HepG2 (cell line): ENCODE data around the gene ACTN4. TPM values are rescaled to one million over a fixed set of nuclear protein-coding genes. Genes with fewer than 3 reads are reported as not detected.

Experiments
- DMTF1 ChIP-seq: sonication (generic); formaldehyde crosslinking; IDR thresholded peaks from 2 replicates; pipeline ENCODE4 v1.4.0; 2020; ENCODE audit warnings: mild to moderate bottlenecking, missing genetic modification reagents
- DZIP1 ChIP-seq: sonication (generic); formaldehyde crosslinking; IDR thresholded peaks from 2 replicates; pipeline ENCODE4 v1.5.0; 2020; ENCODE audit warnings: mild to moderate bottlenecking, missing genetic modification reagents
- FOSL2 ChIP-seq: sonication (generic); formaldehyde crosslinking; IDR thresholded peaks from 2 replicates; pipeline ENCODE4 v1.4.0; 2020; ENCODE audit warnings: missing genetic modification reagents
- GATAD2A ChIP-seq: IDR thresholded peaks from 2 replicates; pipeline ENCODE4 v1.6.1; 2016
- MTERF4 ChIP-seq: sonication (generic); formaldehyde crosslinking; IDR thresholded peaks from 2 replicates; pipeline ENCODE4 v1.8.0; 2023; ENCODE audit warnings: mild to moderate bottlenecking, missing genetic modification reagents
- NCOR1 ChIP-seq: fragments of 200-600 bp; sonication (generic); IDR thresholded peaks from 2 replicates; pipeline ENCODE4 v1.7.0; 2017; ENCODE audit warnings: antibody characterized with exemption, low read length, borderline replicate concordance
- NR2F1 ChIP-seq, 2 experiments: fragments of 450-650 bp in 1 of 2; formaldehyde crosslinking in 1 of 2; IDR thresholded peaks; 2 replicates each; pipeline versions ENCODE4 v1.5.0 to v1.6.1; 2016 to 2020; ENCODE audit warnings: mild to moderate bottlenecking in 1 of 2, missing compliant biosample characterization in 1 of 2, missing genetic modification reagents in 1 of 2, moderate library complexity in 1 of 2
- NR2F2 ChIP-seq: IDR thresholded peaks from 2 replicates; pipeline ENCODE4 v1.6.1; 2012; ENCODE audit warnings: low read depth, inconsistent platforms, borderline replicate concordance
- NR2F6 ChIP-seq, 2 experiments: IDR thresholded peaks; 2 replicates each; pipeline ENCODE4 v1.6.1; 2016; ENCODE audit warnings: antibody characterized with exemption in 1 of 2, mild to moderate bottlenecking in 1 of 2
- SAFB2 ChIP-seq: sonication (generic); formaldehyde crosslinking; IDR thresholded peaks from 2 replicates; pipeline ENCODE4 v1.5.1; 2020; ENCODE audit warnings: missing genetic modification reagents, low read depth, mild to moderate bottlenecking, borderline replicate concordance
- SUZ12 ChIP-seq: fragments of 150-350 bp; IDR thresholded peaks from 2 replicates; pipeline ENCODE4 v1.6.1; 2014; ENCODE audit warnings: low read depth, low read length
- THYN1 ChIP-seq: sonication (generic); formaldehyde crosslinking; IDR thresholded peaks from 2 replicates; pipeline ENCODE4 v1.8.1; 2023; ENCODE audit warnings: low read depth, mild to moderate bottlenecking, moderate library complexity, missing genetic modification reagents, borderline replicate concordance
- ZBTB10 ChIP-seq: sonication (generic); formaldehyde crosslinking; IDR thresholded peaks from 2 replicates; pipeline ENCODE4 v1.4.0; 2020; ENCODE audit warnings: missing genetic modification reagents, borderline replicate concordance
- ZNF605 ChIP-seq: sonication (generic); formaldehyde crosslinking; IDR thresholded peaks from 2 replicates; pipeline ENCODE4 v1.8.0; 2022; ENCODE audit warnings: mild to moderate bottlenecking, missing genetic modification reagents
- ZNF644 ChIP-seq: IDR thresholded peaks from 2 replicates; pipeline ENCODE4 v1.6.1; 2016; ENCODE audit warnings: low read depth
- ZNF746 ChIP-seq: sonication (generic); formaldehyde crosslinking; IDR thresholded peaks from 2 replicates; pipeline ENCODE4 v1.8.0; 2022; ENCODE audit warnings: mild to moderate bottlenecking, missing genetic modification reagents
- ZNF770 ChIP-seq: sonication (generic); formaldehyde crosslinking; IDR thresholded peaks from 2 replicates; pipeline ENCODE4 v1.5.0; 2020; ENCODE audit warnings: mild to moderate bottlenecking, missing genetic modification reagents
- ZNF792 ChIP-seq: IDR thresholded peaks from 2 replicates; pipeline ENCODE4 v1.6.1; 2016
- polyA plus RNA-seq, 8 experiments: library from polyadenylated mRNA; depleted of rRNA in 3 of 8; stranded (reverse) in 7 of 8; unstranded in 1 of 8; fragments of >200 nt; fragmentation: Illumina TruSeq in 4 of 8; extraction: Trizol in 4 of 8; gene quantifications; 2 replicates each; pipeline versions ENCODE4 v1.2.1 to v1.2.3, GENCODE V29; 2011 to 2016; ENCODE audit warnings: low read depth in 4 of 8, missing spikeins in 1 of 8, mixed read lengths in 1 of 8; ENCODE audit not compliant: insufficient read depth in 1 of 8
- total RNA-seq, 5 experiments: library from RNA; depleted of rRNA; stranded (reverse); fragments of >200 nt; fragmentation: Illumina TruSeq; extraction: Trizol; gene quantifications; 2 replicates each; pipeline ENCODE4 v1.2.3, GENCODE V29; 2016; ENCODE audit warnings: low read depth in 1 of 5

Gene ACTN4
- total and polyA plus RNA-seq, 2 of the 13 experiments (the other 11 are each of a cell fraction or from before 2014, with no cell fraction given), result 171 to 192 TPM

GRCh38 chr19:38700902-38701454, 53.5 kb downstream of the ACTN4 start (continued):
- TF ChIP-seq ZNF746 (CRISPR knock-in tag) (peak; percentile 20; the same call in 1 of the 2 replicates), NR2F1 (CRISPR knock-in tag; IDR thresholded peaks at IDR 0.05) (peak in 1 of 2 experiments; percentile 29; a peak in 1 of 4 replicates), ZNF605 (CRISPR knock-in tag) (peak; percentile 85), FOSL2 (CRISPR knock-in tag) (peak; percentile 46), ZNF792 (CRISPR knock-in tag) (no peak), NR2F6 (IDR thresholded peaks at IDR 0.05) (peak; percentile 80; the same call in 1 of the 2 replicates), NR2F6 (CRISPR knock-in tag; IDR thresholded peaks at IDR 0.05) (peak; percentile 78), ZBTB10 (peak; percentile 43; the same call in 1 of the 2 replicates), ZNF644 (CRISPR knock-in tag) (no peak), DMTF1 (CRISPR knock-in tag) (no peak), DZIP1 (CRISPR knock-in tag) (0 out of 2 replicates have a peak, but pooled peaks have one; percentile 72), SUZ12 (no peak), SAFB2 (CRISPR knock-in tag) (peak; percentile 30; the same call in 1 of the 2 replicates), NCOR1 (no peak), ZNF770 (CRISPR knock-in tag) (no peak), THYN1 (no peak), MTERF4 (peak; percentile 42; the same call in 1 of the 2 replicates), NR2F2 (peak; percentile 60; the same call in 1 of the 2 replicates), GATAD2A (CRISPR knock-in tag) (peak; percentile 68; the same call in 1 of the 2 replicates)
